ENCODE measurements around the gene INPP4B.

Gene INPP4B

GRCh38 chr4:142721187-142721586 lies 124.9 kb downstream of the INPP4B start:
- no peak for DNase-seq

- DNase-seq = no peak
Measured at GRCh38 chr4:142719854-142720541, 126.1 kb downstream of the INPP4B start.

- no peak for DNase-seq
Measured at GRCh38 chr4:142718981-142719380, 127.1 kb downstream of the INPP4B start.

GRCh38 chr4:142715727-142716126 lies 130.4 kb downstream of the INPP4B start:
- DNase-seq = no peak

- DNase-seq = no peak
Measured at GRCh38 chr4:142713282-142714030, 132.6 kb downstream of the INPP4B start.

GRCh38 chr4:142708231-142708630 lies 137.9 kb downstream of the INPP4B start:
- DNase-seq = no peak

GRCh38 chr4:142707401-142707800 lies 138.7 kb downstream of the INPP4B start:
- DNase-seq = no peak

GRCh38 chr4:142706381-142706780 lies 139.7 kb downstream of the INPP4B start:
- no peak for DNase-seq

GRCh38 chr4:142705820-142706219 lies 140.3 kb downstream of the INPP4B start:
- no peak for DNase-seq

- no peak for DNase-seq
Measured at GRCh38 chr4:142703694-142704309, 142.3 kb downstream of the INPP4B start.

- DNase-seq = no peak
Measured at GRCh38 chr4:142701017-142701416, 145.1 kb downstream of the INPP4B start.

- no peak for DNase-seq
Measured at GRCh38 chr4:142700531-142700930, 145.6 kb downstream of the INPP4B start.

- DNase-seq = no peak
Measured at GRCh38 chr4:142698552-142698951, 147.5 kb downstream of the INPP4B start.

- DNase-seq = no peak
Measured at GRCh38 chr4:142697928-142698327, 148.2 kb downstream of the INPP4B start.

GRCh38 chr4:142697320-142697719 lies 148.8 kb downstream of the INPP4B start:
- peak; percentile 55 for DNase-seq

GRCh38 chr4:142696334-142697122 lies 149.6 kb downstream of the INPP4B start:
- no peak for DNase-seq

- no peak for DNase-seq
Measured at GRCh38 chr4:142690406-142691163, 155.5 kb downstream of the INPP4B start.

- no peak for DNase-seq
Measured at GRCh38 chr4:142687547-142688275, 158.4 kb downstream of the INPP4B start.

- no peak for DNase-seq
Measured at GRCh38 chr4:142686081-142686480, 160.0 kb downstream of the INPP4B start.

GRCh38 chr4:142683997-142684396 lies 162.1 kb downstream of the INPP4B start:
- no peak for DNase-seq

- DNase-seq = no peak
Measured at GRCh38 chr4:142683503-142683902, 162.6 kb downstream of the INPP4B start.

GRCh38 chr4:142671516-142671915 lies 174.6 kb downstream of the INPP4B start:
- no peak for DNase-seq
